SU-DHL-6 (cell line): ENCODE results near the gene NEK6.

Source experiments
- CTCF ChIP-seq: fragments of 200-600 bp; sonication (generic); IDR thresholded peaks from one replicate; pipeline ENCODE4 v1.5.1; 2017; ENCODE audit warnings: antibody characterized with exemption, mild to moderate bottlenecking, low read length, moderate library complexity; ENCODE audit not compliant: insufficient read depth, poor library complexity, severe bottlenecking
- EZH2phosphoT487 ChIP-seq: fragments of 200-600 bp; sonication (generic), shearing (Covaris generic); conservative IDR thresholded peaks from 2 replicates; pipeline ENCODE4 v1.6.1; 2018; ENCODE audit warnings: mild to moderate bottlenecking, antibody characterized with exemption, low read length, moderate library complexity, mixed read lengths

- TF ChIP-seq CTCF (no peak), EZH2phosphoT487 (no peak)
Measured at GRCh38 chr9:124281931-124282371, 24.2 kb downstream of the NEK6 start.
